M059J (cell line): ENCODE data around the gene GRK6. TPM values are rescaled to one million over a fixed set of nuclear protein-coding genes. Genes with fewer than 3 reads are reported as not detected.
A peak's percentile ranks its signal among the peaks of the same experiment; 100 is the strongest.
"Not testable (repeated sequence)": the region's sequence is repeated elsewhere in the genome, so short reads cannot be mapped to it uniquely, and the experiment has no call there.

ENCODE experiments used
- DNase-seq: peaks from one replicate; pipeline ENCODE4 v3.0.0-alpha.2; 2012; ENCODE audit warnings: low read depth
- total RNA-seq: library from RNA; depleted of rRNA; stranded (reverse); fragments of >200 nt; shearing (Covaris generic); gene quantifications from 2 replicates; pipeline ENCODE4 v1.2.3, GENCODE V29; 2014

Gene GRK6
- total RNA-seq, 1 experiment from 2014 or later = 37.3 TPM

- no peak for DNase-seq
Measured at GRCh38 chr5:177397875-177398390, 28.5 kb upstream of the GRK6 start.

- no peak for DNase-seq
Measured at GRCh38 chr5:177399997-177400868, 26.2 kb upstream of the GRK6 start, which contains the start of gene PFN3. TSS of gene PFN3 (minus strand) at chr5:177400661. CDS start at chr5:177400576, 85 bp downstream.

- peak; percentile 70 for DNase-seq
Measured at GRCh38 chr5:177402271-177403043, 24.0 kb upstream of the GRK6 start.

GRCh38 chr5:177403102-177403791 is 23.2 kb upstream of the GRK6 start:
- peak; percentile 42 for DNase-seq

- peak; percentile 83 for DNase-seq
Measured at GRCh38 chr5:177403792-177404640, 22.5 kb upstream of the GRK6 start.

GRCh38 chr5:177404641-177405179 is 21.8 kb upstream of the GRK6 start:
- DNase-seq = no peak

- DNase-seq = no peak
Measured at GRCh38 chr5:177405312-177405711, 21.2 kb upstream of the GRK6 start.

- DNase-seq = no peak
Measured at GRCh38 chr5:177405805-177406204, 20.7 kb upstream of the GRK6 start.

GRCh38 chr5:177409043-177409801 is 17.3 kb upstream of the GRK6 start, which contains the start of gene F12:
TSS of gene F12 (minus strand) at chr5:177409564. CDS start at chr5:177409527, 37 bp downstream.
- no peak for DNase-seq

GRCh38 chr5:177410575-177410974 is 15.9 kb upstream of the GRK6 start:
- no peak for DNase-seq

- no peak for DNase-seq
Measured at GRCh38 chr5:177412603-177413233, 13.8 kb upstream of the GRK6 start.

GRCh38 chr5:177414481-177414880 is 12.0 kb upstream of the GRK6 start:
- no peak for DNase-seq

- DNase-seq = not testable (repeated sequence)
Measured at GRCh38 chr5:177417081-177417480, 9.4 kb upstream of the GRK6 start.

- DNase-seq = peak; percentile 69
Measured at GRCh38 chr5:177419046-177419445, 7.4 kb upstream of the GRK6 start.

- DNase-seq = not testable (repeated sequence)
Measured at GRCh38 chr5:177420472-177420871, 6.0 kb upstream of the GRK6 start.

GRCh38 chr5:177421062-177421798 is 5.2 kb upstream of the GRK6 start:
- DNase-seq = no peak

GRCh38 chr5:177423671-177424070 is 2.8 kb upstream of the GRK6 start:
- no peak for DNase-seq

- no peak for DNase-seq
Measured at GRCh38 chr5:177425196-177425800, 1.2 kb upstream of the GRK6 start.
